Tibial nerve (tissue), 4 donors: Measurements from ENCODE around the gene MEF2A.

Experiments
- EP300 ChIP-seq, 2 donors: sonication (generic); formaldehyde crosslinking; IDR thresholded peaks; one replicate each; pipeline ENCODE4 v1.6.1; 2017; ENCODE audit warnings: antibody characterized with exemption in 2 of 2, mild to moderate bottlenecking in 1 of 2
- POLR2A ChIP-seq, 2 donors: fragments of 450-650 bp; IDR thresholded peaks; one replicate each; pipeline ENCODE4 v1.6.1; 2017; ENCODE audit warnings: antibody characterized with exemption in 2 of 2, mild to moderate bottlenecking in 2 of 2, moderate library complexity in 2 of 2
- TF ChIP-seq, protein P1 (sequence below), 5 experiments: fragments of 200-600 bp in 3 of 5; fragments of 450-650 bp in 2 of 5; sonication (generic) in 3 of 5; IDR thresholded peaks; one replicate each; pipeline ENCODE4 v1.5.1; 2016 to 2019; ENCODE audit warnings: antibody characterized with exemption in 5 of 5, mild to moderate bottlenecking in 3 of 5, moderate library complexity in 2 of 5

GRCh38 chr15:99680276-99680675 is 114.5 kb downstream of the MEF2A start:
- TF ChIP-seq, protein P1, sequence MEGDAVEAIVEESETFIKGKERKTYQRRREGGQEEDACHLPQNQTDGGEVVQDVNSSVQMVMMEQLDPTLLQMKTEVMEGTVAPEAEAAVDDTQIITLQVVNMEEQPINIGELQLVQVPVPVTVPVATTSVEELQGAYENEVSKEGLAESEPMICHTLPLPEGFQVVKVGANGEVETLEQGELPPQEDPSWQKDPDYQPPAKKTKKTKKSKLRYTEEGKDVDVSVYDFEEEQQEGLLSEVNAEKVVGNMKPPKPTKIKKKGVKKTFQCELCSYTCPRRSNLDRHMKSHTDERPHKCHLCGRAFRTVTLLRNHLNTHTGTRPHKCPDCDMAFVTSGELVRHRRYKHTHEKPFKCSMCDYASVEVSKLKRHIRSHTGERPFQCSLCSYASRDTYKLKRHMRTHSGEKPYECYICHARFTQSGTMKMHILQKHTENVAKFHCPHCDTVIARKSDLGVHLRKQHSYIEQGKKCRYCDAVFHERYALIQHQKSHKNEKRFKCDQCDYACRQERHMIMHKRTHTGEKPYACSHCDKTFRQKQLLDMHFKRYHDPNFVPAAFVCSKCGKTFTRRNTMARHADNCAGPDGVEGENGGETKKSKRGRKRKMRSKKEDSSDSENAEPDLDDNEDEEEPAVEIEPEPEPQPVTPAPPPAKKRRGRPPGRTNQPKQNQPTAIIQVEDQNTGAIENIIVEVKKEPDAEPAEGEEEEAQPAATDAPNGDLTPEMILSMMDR (IDR thresholded peaks at IDR 0.05), result no peak
- TF ChIP-seq EP300 (IDR thresholded peaks at IDR 0.05) (no peak), POLR2A (IDR thresholded peaks at IDR 0.05) (no peak)
